VCaP (cell line): ENCODE measurements around the gene RAB8A.

Source experiments
- H3K27ac ChIP-seq: fragments of 450-650 bp; 2 replicates; pipeline ENCODE4 v1.5.1; 2017
- TF ChIP-seq, protein P1 (sequence below): fragments of 450-650 bp; conservative IDR thresholded peaks from 2 replicates; pipeline ENCODE4 v1.5.1; 2017; ENCODE audit warnings: mild to moderate bottlenecking, moderate library complexity

RAB8A gene

DNA sequence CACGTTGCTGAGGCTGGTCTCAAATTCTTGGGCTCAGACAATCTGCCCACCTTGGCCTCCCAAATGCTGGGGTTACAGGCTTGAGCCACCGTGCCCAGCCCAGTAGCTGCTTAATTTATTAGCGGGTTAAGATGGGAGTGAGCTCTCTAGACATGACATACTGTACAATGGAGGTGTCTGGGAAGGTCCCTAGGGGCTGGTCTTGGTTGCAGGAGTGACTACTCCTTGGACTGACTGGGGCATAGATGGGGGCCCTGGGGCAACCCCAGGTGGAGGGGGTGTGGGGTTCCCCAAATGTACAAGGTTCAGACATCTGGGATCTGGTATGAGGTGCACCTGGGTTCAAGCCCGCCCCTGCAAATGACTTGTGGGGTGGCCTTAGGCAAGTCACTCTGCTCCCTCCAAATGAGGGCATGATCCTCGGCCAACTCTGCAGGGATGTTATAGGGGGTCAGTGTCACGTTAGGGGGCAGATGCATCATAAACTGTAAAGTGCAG lies 48.8 kb downstream of the RAB8A start:
- TF ChIP-seq, protein P1, sequence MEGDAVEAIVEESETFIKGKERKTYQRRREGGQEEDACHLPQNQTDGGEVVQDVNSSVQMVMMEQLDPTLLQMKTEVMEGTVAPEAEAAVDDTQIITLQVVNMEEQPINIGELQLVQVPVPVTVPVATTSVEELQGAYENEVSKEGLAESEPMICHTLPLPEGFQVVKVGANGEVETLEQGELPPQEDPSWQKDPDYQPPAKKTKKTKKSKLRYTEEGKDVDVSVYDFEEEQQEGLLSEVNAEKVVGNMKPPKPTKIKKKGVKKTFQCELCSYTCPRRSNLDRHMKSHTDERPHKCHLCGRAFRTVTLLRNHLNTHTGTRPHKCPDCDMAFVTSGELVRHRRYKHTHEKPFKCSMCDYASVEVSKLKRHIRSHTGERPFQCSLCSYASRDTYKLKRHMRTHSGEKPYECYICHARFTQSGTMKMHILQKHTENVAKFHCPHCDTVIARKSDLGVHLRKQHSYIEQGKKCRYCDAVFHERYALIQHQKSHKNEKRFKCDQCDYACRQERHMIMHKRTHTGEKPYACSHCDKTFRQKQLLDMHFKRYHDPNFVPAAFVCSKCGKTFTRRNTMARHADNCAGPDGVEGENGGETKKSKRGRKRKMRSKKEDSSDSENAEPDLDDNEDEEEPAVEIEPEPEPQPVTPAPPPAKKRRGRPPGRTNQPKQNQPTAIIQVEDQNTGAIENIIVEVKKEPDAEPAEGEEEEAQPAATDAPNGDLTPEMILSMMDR: no peak
- no peak overlapping the region for H3K27ac ChIP-seq

DNA sequence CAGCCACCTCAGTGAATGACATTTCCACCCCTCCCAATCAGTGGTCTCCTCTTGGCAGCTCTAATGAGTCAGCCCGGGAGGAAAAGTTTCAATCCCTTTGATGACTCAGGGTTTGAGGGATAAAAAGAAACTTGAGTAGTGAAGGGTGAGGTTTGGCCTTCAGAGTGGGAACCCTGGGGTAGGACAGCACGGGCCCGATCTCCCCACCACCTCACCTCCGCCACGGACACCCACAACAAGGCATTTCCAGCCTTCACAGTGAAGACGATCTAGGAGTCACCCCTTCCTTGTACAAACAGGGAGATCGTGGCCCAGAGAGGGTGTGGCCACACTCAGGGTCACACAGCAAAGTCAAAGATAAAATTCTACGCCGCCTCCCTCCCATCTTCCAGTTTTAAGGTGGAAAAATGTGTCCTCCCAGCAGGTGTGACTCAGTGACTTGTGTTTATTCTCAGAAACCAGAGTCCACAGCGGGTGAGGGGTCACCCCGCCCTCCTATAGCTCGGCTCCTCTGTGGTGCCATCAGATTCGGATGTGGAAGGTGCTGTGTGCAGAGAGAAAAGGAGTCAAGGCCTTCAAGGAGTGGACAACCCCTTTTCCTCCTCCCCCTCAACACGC lies 49.4 kb downstream of the RAB8A start:
- H3K27ac ChIP-seq: no peak overlapping the region
- TF ChIP-seq, protein P1: no peak

GRCh38 chr19:16161840-16162239 lies 50.2 kb downstream of the RAB8A start:
- TF ChIP-seq, protein P1: no peak
- H3K27ac ChIP-seq: no peak overlapping the region

DNA sequence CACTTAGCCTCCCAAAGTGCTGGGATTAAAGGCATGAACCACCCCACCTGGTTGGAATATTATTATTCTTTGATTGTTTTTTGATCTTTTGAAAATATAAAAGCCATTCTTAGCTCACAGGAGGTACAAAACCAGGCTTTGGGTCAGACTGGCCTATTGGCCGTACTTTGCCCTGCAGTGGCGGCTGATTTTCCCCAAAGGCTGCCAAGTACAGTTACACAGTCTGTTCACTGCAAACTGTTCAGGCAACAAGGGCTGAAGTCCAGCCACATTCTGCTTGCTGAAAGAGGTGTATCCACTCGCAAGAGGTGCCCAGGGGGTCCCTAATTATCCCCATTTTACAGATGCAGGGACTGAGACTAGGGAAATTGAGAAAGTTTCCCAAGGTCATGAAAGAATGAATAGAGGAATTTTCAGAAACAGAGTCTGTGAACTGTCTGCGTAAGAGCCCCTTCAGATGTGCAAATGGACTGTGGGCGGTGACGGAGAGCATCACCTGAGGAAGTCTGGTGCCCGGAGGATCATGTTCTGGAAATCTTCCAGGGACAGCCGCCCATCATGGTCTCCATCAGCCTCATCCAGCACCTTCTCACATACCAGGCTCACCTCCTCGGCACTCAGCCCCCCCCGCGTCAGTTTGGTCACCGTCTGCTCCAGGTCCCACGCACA lies 52.7 kb downstream of the RAB8A start:
- no peak overlapping the region for H3K27ac ChIP-seq
- TF ChIP-seq, protein P1: no peak

GRCh38 chr19:16166417-16166816 lies 54.7 kb downstream of the RAB8A start:
- TF ChIP-seq, protein P1: no peak
- no peak overlapping the region for H3K27ac ChIP-seq

DNA sequence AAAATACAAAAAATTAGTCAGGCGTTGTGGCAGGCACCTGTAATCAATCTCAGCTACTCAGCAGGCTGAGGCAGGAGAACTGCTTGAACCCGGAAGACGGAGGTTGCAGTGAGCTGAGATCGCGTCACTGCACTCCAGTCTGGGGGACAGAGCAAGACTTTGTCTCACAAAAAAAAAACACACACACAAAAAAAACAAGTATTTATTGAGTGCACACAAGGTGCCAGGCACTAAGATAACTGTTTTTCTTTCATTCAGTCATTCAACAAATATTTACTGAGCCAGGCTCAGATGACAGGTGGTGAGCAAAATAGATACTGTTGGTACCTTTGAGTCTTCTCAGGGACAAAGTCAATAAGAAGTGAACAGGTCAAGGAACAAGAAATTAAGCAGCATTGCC lies 55.4 kb downstream of the RAB8A start:
- TF ChIP-seq, protein P1: no peak
- no peak overlapping the region for H3K27ac ChIP-seq

DNA sequence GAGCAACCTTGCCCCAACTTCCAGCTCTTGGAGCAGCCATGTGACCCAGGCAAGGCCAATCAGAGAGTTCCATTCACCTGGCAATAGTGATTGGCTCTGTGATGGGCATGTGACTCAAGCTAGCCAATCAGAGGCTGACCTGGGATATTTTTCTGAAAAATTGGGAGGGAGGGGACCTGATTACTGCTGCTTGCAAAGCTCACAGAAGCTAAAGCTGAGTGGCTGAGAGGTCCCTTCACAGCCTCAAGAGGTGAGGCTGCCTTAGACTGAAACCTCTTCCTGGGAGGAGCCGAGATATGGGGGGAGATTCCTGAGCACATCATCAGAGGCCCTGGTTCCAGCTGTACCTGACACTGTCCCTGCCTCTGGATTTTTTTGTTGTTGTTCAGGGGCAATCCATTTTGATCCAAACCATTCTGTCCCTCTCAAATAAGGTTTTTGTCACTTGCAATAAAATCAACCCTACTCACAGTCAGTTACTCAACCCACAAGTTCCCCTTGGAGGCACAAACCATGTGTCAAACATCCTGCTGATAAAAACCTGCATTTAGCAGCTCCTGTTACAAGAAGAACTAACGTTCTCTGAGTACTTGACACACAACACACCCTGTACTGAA lies 56.9 kb downstream of the RAB8A start:
- TF ChIP-seq, protein P1: no peak
- H3K27ac ChIP-seq: no peak overlapping the region
